ENCODE data around the gene HP.
"Not testable (repeated sequence)": the region's sequence is repeated elsewhere in the genome, so short reads cannot be mapped to it uniquely, and the experiment has no call there.

HP gene

GRCh38 chr16:72054254-72054847 is at the start of gene HP:
Gene HP (plus strand): TSS chr16:72054505. CDS start chr16:72054653, 148 bp downstream.
- H3K27ac ChIP-seq; H3K27me3 ChIP-seq (replicated peaks); H3K36me3 ChIP-seq (replicated peaks); DNase-seq; in situ Hi-C loops (cut with HindIII; ENCODE audit: low pct_ligation_motif_present, low sequenced_read_pairs); H3K4me3 ChIP-seq (ENCODE audit: low read depth, low read length): not testable (repeated sequence)

- H3K4me3 ChIP-seq (ENCODE audit: low read depth, low read length): peak overlapping the region; percentile 35
- not testable (repeated sequence) for H3K36me3 ChIP-seq (replicated peaks)
These were observed 46.3 kb upstream of the HP start for GRCh38 chr16:72008065-72008423.

GRCh38 chr16:72008424-72009216 is 45.7 kb upstream of the HP start, which contains the start of gene DHODH:
Gene DHODH (plus strand): TSS chr16:72008744. CDS start chr16:72008765, 21 bp downstream.
- Histone ChIP-seq H3K27ac (peak within 1 kb of the TSS; percentile 17), H3K4me3 (ENCODE audit: low read depth, low read length) (peak within 1 kb of the TSS; percentile 97), H3K27me3 (replicated peaks) (no peaks in the 10 kb centered on the region), H3K36me3 (replicated peaks) (no peaks in the 10 kb centered on the region)
- DNase-seq: peak; percentile 96
- peak; percentile 19 for TF ChIP-seq CTCF (IDR thresholded peaks at IDR 0.05; ENCODE audit: low read depth, low read length, missing control alignments)
- in situ Hi-C loops (cut with HindIII; ENCODE audit: low pct_ligation_motif_present, low sequenced_read_pairs): no loop called here

More at GRCh38 chr16:72008065-72008423, 46.3 kb upstream of the HP start:
- H3K27me3 ChIP-seq (replicated peaks); in situ Hi-C loops (cut with HindIII; ENCODE audit: low pct_ligation_motif_present, low sequenced_read_pairs); DNase-seq; H3K27ac ChIP-seq: not testable (repeated sequence)

GRCh38 chr16:72009779-72010178 is 44.5 kb upstream of the HP start:
- no peak overlapping the region for H3K4me3 ChIP-seq (ENCODE audit: low read depth, low read length)
- in situ Hi-C loops (cut with HindIII; ENCODE audit: low pct_ligation_motif_present, low sequenced_read_pairs): no loop called here
- no peak overlapping the region for H3K27ac ChIP-seq
- no peak for TF ChIP-seq CTCF (IDR thresholded peaks at IDR 0.05; ENCODE audit: low read depth, low read length, missing control alignments)
- H3K27me3 ChIP-seq (replicated peaks): no peaks in the 10 kb centered on the region
- no peak for DNase-seq
- H3K36me3 ChIP-seq (replicated peaks): no peaks in the 10 kb centered on the region

- Histone ChIP-seq H3K27me3 (replicated peaks) (no peaks in the 10 kb centered on the region), H3K4me3 (ENCODE audit: low read depth, low read length) (no peak overlapping the region), H3K27ac (no peak overlapping the region), H3K36me3 (replicated peaks) (no peaks in the 10 kb centered on the region)
- in situ Hi-C loops (cut with HindIII; ENCODE audit: low pct_ligation_motif_present, low sequenced_read_pairs): no loop called here
- TF ChIP-seq CTCF (IDR thresholded peaks at IDR 0.05; ENCODE audit: low read depth, low read length, missing control alignments): no peak
- no peak for DNase-seq
These were observed 41.7 kb upstream of the HP start for GRCh38 chr16:72012607-72013006.

- H3K4me3 ChIP-seq (ENCODE audit: low read depth, low read length): no peak overlapping the region
- TF ChIP-seq CTCF (IDR thresholded peaks at IDR 0.05; ENCODE audit: low read depth, low read length, missing control alignments): no peak
- no peaks in the 10 kb centered on the region for H3K36me3 ChIP-seq (replicated peaks)
- H3K27me3 ChIP-seq (replicated peaks): no peaks in the 10 kb centered on the region
- H3K27ac ChIP-seq: no peak overlapping the region
- DNase-seq: no peak
- in situ Hi-C loops (cut with HindIII; ENCODE audit: low pct_ligation_motif_present, low sequenced_read_pairs): no loop called here
These were observed 40.9 kb upstream of the HP start for GRCh38 chr16:72013389-72013788.
